NOMO-1 (cell line): ENCODE measurements around the gene SLC45A1.

Experiments
- DNase-seq, 2 experiments: peaks; one replicate each; lab custom pipeline; 2025; ENCODE audit not compliant: unreplicated experiment in 2 of 2; lab: John Stamatoyannopoulos, UW

SLC45A1 gene

DNA sequence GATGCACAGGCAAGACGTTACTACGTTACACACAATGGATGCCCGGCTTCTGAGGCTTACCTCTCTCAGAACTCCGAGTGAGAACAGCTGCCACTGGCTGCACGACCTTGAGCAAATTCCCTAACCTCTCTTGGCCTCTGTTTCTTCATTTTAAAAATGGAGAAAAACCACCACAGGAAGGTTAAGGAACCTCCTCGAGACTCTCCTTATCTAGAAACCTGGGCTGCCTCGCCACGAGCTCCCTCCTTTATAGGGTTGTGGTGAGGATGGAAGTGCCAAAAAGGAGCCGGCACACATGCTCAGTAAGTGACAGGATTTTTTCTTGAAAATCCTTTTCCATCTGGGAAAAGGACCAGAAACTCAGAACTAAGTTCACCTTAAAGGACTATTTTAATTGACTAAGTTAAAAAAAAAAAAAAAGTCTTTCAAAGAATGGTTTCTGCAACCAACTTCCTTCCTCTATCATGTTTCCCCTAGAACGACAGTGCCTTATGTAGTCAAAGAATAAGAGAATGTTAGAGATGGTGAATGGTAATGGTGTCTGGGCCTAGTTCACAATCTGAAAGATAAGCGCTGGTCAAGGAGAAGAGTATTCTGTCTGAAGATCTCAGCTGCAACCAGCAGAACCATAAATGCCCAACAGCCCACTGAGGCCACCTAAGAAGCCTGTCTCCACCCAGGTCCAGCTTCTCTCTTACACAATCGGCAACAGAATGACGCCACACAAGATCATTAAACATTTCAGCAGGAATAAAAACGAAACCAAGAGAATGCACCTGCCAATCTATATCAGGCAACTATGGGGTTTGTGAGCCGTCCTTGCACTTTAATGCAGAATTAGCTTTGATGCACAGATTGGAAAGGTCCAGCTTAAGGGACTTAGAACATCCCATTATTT lies 64.9 kb downstream of the SLC45A1 start:
- peak; percentile 46 to 79 for DNase-seq

DNA sequence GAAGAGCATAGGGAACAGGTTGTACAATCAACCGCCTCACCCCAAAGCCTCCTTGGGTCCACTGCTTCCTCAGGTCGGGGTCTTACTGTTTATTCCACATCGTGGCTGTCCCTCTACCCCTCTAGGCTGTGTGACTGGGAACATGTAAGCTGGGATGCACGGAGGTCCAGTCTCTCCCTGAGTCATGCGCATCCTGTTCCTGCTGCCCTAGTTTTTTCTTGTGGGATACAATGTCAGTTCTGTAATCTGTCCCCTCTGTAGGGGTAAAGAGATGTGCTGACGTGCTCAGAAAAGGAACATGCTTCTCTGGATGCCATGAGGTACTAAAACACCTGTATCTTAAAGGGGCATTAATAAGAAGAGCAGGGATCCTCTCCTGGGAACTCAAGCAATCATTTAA lies 66.2 kb downstream of the SLC45A1 start:
- DNase-seq: no peak

DNA sequence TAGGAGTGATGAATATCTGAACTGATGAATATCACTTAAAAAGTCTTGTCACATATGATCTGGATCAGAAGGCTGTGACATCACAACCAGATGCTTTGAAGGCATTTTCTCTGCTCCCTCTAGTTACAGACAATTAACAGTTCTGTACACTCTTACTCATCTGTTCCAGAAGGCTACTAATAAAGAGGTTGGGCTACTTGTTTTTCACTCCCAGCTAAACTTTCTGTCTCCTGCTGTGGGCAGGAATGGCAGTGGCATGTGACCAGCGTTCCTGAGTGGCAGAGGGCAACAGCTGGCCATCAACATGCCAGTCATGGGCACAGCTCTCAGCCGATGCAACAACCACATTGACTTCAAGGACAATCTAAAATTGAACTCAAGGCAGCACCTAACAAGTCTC lies 66.7 kb downstream of the SLC45A1 start:
- no peak for DNase-seq

DNA sequence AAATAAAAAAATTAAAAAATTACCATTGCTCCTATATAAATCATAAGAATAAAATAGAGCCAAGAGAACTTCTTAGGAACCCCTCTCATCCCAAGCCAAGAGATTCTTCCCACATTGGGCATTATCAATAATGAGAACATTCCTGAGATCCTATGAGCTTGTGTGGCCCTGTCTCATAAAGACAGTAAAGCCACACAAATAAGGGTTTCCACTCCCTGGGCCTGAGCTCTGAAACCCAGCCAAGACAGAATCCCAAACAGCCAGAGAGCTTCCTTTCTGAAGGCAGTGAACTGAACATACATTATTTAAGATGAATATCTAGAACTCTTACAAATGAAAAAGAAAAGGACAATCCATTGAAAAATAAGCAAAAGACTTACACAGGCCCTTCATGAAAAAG lies 68.3 kb downstream of the SLC45A1 start:
- no peak for DNase-seq

DNA sequence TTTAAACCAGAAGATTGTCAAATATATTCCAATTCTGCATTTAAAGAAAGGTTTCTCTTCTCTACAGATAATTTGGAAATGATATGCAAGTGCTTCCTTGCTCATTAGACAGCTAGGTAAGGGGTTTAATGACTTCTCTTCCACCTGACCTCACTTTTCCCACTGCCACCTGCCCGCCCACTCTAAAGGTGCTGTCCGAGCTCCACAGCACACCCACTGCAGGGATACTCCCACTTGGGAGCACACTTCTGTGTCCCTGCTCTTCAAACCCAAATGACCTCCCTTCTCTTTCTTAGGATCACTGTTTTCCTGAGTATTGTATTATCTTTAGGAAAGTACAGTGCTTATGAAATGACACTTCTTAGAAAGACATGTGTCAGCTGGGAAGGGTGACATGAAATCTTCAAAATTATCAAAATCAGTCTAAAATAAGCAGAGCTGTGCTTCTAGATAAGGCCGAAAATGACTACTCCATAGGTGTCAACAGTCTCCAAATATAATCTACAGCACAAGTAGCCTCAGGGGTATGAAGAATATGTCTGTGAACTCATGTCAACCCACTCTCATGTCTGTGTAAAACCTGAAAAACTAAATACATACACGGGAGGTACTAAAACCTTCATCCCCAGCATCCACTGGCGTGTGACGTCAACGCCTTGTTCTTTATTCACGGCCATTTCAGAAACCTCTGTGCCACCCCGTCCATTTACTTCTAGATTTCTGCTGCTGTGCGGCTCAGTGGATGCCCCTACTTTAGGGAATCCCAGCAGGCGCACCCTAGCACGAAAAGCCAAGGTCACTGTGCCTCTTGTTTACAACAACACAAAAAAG lies 71.0 kb downstream of the SLC45A1 start:
- DNase-seq: no peak

DNA sequence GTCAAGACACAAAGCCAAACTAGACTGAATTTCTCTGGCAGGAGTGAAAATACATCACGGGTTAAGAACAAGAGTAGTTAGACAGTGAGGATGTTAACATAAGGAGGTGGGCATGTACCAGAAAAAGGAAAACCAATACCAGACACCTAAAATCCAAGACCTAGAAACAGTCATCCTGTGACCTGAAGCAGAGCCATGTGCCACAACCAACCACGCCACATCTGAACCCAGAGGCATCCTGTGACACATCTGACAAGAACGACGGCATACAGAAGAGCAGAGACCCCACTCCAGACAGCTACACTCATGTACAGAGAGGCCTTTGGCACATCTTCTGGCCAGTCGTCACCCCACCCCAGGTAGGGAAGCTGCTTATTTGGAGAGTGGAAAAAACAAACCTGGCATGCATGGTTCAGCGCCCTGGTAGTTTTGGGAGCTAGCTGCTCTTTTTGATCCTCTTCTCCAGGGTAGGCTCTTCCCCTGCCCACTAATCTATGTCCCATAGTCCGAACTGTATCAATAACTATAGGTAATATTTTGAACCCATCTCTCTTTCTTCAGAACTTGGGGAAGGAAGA lies 72.1 kb downstream of the SLC45A1 start:
- DNase-seq: no peak

DNA sequence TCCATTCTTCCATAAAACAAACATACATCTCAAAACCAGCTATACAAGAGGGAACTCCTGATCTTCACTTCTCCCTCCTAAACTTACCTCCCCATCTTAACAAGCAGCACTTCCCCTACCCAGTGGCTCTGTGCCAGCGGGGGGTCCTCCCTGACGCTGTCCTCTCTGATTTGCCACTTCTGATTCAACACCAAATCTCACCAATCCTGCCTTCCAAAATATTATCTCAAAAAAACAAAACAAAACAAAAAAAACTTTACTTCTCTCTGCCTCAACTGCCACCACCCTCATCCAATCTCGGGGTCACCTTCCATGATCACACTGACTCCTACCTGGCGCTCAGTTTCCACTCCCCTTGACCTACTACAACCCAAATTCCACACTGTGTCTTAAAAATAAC lies 72.8 kb downstream of the SLC45A1 start:
- DNase-seq: no peak

DNA sequence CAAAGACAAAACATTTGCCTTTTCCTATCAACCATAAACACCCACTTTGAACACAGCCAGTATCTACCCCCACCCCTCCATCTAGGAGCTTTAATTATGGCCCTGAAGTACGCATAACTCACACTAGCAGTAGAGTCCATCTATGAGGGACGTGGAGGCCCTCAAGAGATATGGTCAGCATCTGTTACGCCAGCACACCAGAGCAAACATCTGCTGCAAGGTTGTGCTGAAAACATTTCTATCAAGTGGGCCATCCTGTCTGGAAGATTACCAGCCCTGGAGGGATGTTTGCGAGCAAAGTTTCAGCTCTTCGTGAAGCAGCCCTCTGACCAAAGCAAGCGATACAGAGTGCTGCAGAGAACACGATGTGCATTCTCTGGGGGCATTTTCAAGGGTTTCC lies 74.6 kb downstream of the SLC45A1 start:
- no peak for DNase-seq
